Measurements from ENCODE around the gene LAMC3.

DNA sequence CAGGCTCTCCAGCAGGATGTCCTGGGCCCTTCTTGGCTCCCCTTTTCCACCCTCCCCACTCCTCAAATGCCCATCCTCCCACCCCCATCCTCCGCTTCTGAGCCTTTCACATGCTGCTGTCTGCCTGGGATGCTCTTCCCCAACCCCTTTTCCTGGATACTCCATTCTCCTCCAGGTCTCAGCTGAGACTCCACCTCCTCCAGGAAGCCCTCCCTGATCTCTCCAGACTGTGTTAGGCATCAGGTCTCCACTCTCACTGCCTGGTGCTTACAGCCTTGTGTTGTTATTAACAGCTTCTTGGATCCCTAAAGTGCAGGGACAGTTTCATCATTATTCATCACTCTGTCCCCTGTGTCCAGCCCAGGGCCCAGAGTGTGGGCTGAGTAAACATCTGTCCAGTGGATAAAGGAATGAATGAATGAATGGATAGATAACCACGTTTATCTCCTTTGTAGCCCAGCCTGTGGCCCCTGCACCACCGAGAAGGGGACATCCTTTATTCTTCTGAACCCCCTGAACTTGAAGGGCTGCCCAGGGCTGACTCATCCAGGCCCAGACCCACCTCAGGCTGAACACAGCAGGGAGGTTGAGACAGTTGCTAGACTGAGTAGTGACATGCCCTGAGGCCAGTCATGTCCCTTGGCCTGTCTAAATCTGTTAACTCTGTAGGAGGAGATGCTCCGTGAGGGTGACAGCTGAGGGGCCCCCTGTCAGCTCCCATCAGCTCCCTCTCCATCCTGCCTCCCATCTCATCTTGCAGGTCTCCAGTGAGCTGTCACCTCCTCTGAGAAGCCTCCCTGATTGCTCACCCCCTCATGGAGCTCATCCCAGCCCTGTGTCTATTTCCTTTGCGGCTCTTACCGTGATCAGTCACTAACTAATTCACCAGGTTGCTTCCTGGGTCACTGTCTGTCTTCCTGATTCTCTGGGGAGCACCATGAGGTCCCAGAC is 14.6 kb upstream of the LAMC3 start:
- TF ChIP-seq CTBP1 (IDR thresholded peaks at IDR 0.05; ENCODE audit: borderline replicate concordance) (no peak), NFRKB (IDR thresholded peaks at IDR 0.05) (no peak), FOXK2 (IDR thresholded peaks at IDR 0.05) (no peak), FOXA1 (IDR thresholded peaks at IDR 0.05) (no peak), SUZ12 (IDR thresholded peaks at IDR 0.05) (no peak), FOXM1 (IDR thresholded peaks at IDR 0.05; ENCODE audit: borderline replicate concordance) (no peak), LEF1 (IDR thresholded peaks at IDR 0.05; ENCODE audit: borderline replicate concordance) (no peak), BHLHE40 (IDR thresholded peaks at IDR 0.05; ENCODE audit: borderline replicate concordance) (no peak), ELF4 (IDR thresholded peaks at IDR 0.05) (no peak), L3MBTL2 (conservative IDR thresholded peaks at IDR 0.05) (no peak), ARNT (IDR thresholded peaks at IDR 0.05) (no peak), TARDBP (IDR thresholded peaks at IDR 0.05) (no peak)
- TF ChIP-seq, protein P1, sequence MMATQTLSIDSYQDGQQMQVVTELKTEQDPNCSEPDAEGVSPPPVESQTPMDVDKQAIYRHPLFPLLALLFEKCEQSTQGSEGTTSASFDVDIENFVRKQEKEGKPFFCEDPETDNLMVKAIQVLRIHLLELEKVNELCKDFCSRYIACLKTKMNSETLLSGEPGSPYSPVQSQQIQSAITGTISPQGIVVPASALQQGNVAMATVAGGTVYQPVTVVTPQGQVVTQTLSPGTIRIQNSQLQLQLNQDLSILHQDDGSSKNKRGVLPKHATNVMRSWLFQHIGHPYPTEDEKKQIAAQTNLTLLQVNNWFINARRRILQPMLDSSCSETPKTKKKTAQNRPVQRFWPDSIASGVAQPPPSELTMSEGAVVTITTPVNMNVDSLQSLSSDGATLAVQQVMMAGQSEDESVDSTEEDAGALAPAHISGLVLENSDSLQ (IDR thresholded peaks at IDR 0.05): no peak

Measured in HEK293T (cell line).